Left lung (tissue), 14 donors: ENCODE results near the gene RASD1. TPM values are rescaled to one million over a fixed set of nuclear protein-coding genes. Genes with fewer than 3 reads are reported as not detected.

Experiments
- ATAC-seq: fragments of 200-7000 bp; cut with Tn5 transposase; one replicate; pipeline ENCODE4 v1.9.1; 2020; ENCODE audit warnings: moderate library complexity
- DNase-seq, 4 donors: peaks; one replicate each; pipeline ENCODE4 v3.0.0-alpha.2; 2013 to 2020
- H3K27ac ChIP-seq, 2 donors: fragments of 200-600 bp; sonication (generic) in 1 of 2; one replicate each; pipeline versions ENCODE4 v1.5.0 to v1.8.0; 2020 to 2021
- H3K27me3 ChIP-seq, 2 donors: fragments of 200-600 bp; sonication (generic) in 1 of 2; one replicate each; pipeline versions ENCODE4 v1.5.0 to v1.8.0; 2020 to 2021
- H3K36me3 ChIP-seq, 2 donors: fragments of 200-600 bp; sonication (generic) in 1 of 2; one replicate each; pipeline versions ENCODE4 v1.5.0 to v1.8.0; 2020 to 2021
- H3K4me1 ChIP-seq, 2 donors: fragments of 200-600 bp; one replicate each; pipeline ENCODE4 v1.8.0; 2021
- H3K4me3 ChIP-seq, 2 donors: fragments of 200-600 bp; sonication (generic) in 1 of 2; one replicate each; pipeline versions ENCODE4 v1.5.0 to v1.8.0; 2020 to 2021; ENCODE audit warnings: mild to moderate bottlenecking in 1 of 2
- H3K9me3 ChIP-seq, 2 donors: fragments of 200-600 bp; sonication (generic) in 1 of 2; one replicate each; pipeline versions ENCODE4 v1.5.0 to v1.8.0; 2020 to 2021
- CTCF ChIP-seq, 2 donors: fragments of 200-600 bp; sonication (generic) in 1 of 2; IDR thresholded peaks; one replicate each; pipeline versions ENCODE4 v1.5.0 to v1.8.0; 2021; ENCODE audit warnings: antibody characterized with exemption in 2 of 2
- intact Hi-C, 2 donors: fragments of 100-400 bp; cut with DNase I; formaldehyde crosslinking; loops; one replicate each; pipeline versions ENCODE4 v1.11.2 to v1.14.2; 2022
- long read RNA-seq, 12 donors: library from polyadenylated mRNA in 2 of 12; unstranded in 2 of 12; transcript quantifications; one replicate each; pipeline ENCODE4 v2.0.0 and lab custom pipeline, GENCODE V29; 2019 to 2026
- polyA plus RNA-seq, 6 donors: library from polyadenylated mRNA; unstranded; fragments of 120-200 nt; gene quantifications; one replicate each; pipeline ENCODE4 v1.2.1, GENCODE V29; 2013; ENCODE audit not compliant: insufficient read length in 6 of 6
- total RNA-seq, 2 donors: library from RNA; stranded (reverse); fragmentation: NEBNext Ultra II Directional; extraction: Animal tissue kit (Norgen Biotek cat#: 25700); gene quantifications; one replicate each; pipeline ENCODE4 v1.2.1, GENCODE V29; 2021
- donor health status: DM: no; HTN: yes; CAD: no.
- donor health status: DM: no; HTN: no; CAD: no.

The RASD1 gene
- 10 to 100 TPM; 11.2 to 14.2 TPM for total RNA-seq
- polyA plus RNA-seq: 1 to 10 TPM; 1.4 to 3.3 (median 2.3) TPM
- long read RNA-seq, donor 1, transcript RASD1-201 (2 exons, 1,746 nt): major isoform, 5 of 5 reads
- long read RNA-seq, donor 1, partial matches to known transcripts: 0 of 5 reads
- long read RNA-seq, donor 1, other reads (novel, unspliced or antisense): 0 of 5 reads
- long read RNA-seq, donor 2, transcript RASD1-201 (2 exons, 1,746 nt): major isoform, 5 of 5 reads
- long read RNA-seq, donor 2, partial matches to known transcripts: 0 of 5 reads
- long read RNA-seq, donor 2, other reads (novel, unspliced or antisense): 0 of 5 reads
- long read RNA-seq, donor 3, partial matches to known transcripts: 0 of 2 reads
- long read RNA-seq, donor 3, other reads (novel, unspliced or antisense): 0 of 2 reads
- long read RNA-seq, donor 4, partial matches to known transcripts: 0 of 3 reads
- long read RNA-seq, donor 4, other reads (novel, unspliced or antisense): 0 of 3 reads
- long read RNA-seq, donor 5, partial matches to known transcripts: 0 of 3 reads
- long read RNA-seq, donor 5, other reads (novel, unspliced or antisense): 0 of 3 reads
- long read RNA-seq, donor 6, partial matches to known transcripts: 0 of 2 reads
- long read RNA-seq, donor 6, other reads (novel, unspliced or antisense): 0 of 2 reads
- long read RNA-seq, donor 7, partial matches to known transcripts: 0 of 1 reads
- long read RNA-seq, donor 7, other reads (novel, unspliced or antisense): 0 of 1 reads
- long read RNA-seq, donor 8: 0 reads
- long read RNA-seq, donor 9: 0 reads
- long read RNA-seq, donor 10, partial matches to known transcripts: 0 of 3 reads
- long read RNA-seq, donor 10, other reads (novel, unspliced or antisense): 0 of 3 reads
- long read RNA-seq, donor 11: 0 reads
- long read RNA-seq, donor 12, partial matches to known transcripts: 0 of 1 reads
- long read RNA-seq, donor 12, other reads (novel, unspliced or antisense): 0 of 1 reads

- Histone ChIP-seq H3K4me1 (peaks cover 10 to 34% of the 10 kb centered on the region in 2 donors), H3K36me3 (peaks cover 0 to 16% of the 10 kb centered on the region in 2 donors), H3K27me3 (peaks cover 0 to 21% of the 10 kb centered on the region in 2 donors), H3K27ac (peak within 1 kb of the TSS; percentile 75 to 82), H3K9me3 (no peaks in the 10 kb centered on the region), H3K4me3 (peak within 1 kb of the TSS; percentile 51 to 59)
- DNase-seq (peak; percentile 84 to 97 (median 90)), ATAC-seq (peak; percentile 94)
- intact Hi-C loops: loop anchor here in 1 of 2 donors (5.0 to 10.0 kb wide), 2 partner anchors 71 to 142 kb away; no protein-coding TSS in a partner anchor
- TF ChIP-seq CTCF (IDR thresholded peaks at IDR 0.05): peak; percentile 98
Measured at GRCh38 chr17:17496189-17497064, at the start of gene RASD1. RASD1 (minus strand) TSS chr17:17496395; CDS start chr17:17496181, 214 bp downstream.

- Histone ChIP-seq H3K9me3 (no peaks in the 10 kb centered on the region), H3K4me3 (no peak overlapping the region), H3K4me1 (no peaks in the 10 kb centered on the region), H3K27ac (no peak overlapping the region), H3K36me3 (no peaks in the 10 kb centered on the region), H3K27me3 (no peaks in the 10 kb centered on the region)
- ATAC-seq (no peak), DNase-seq (peak in 1 of 4 donors; percentile 59)
- TF ChIP-seq CTCF (IDR thresholded peaks at IDR 0.05): no peak
- intact Hi-C loops: no loop called here
Measured at GRCh38 chr17:17545984-17546383, 49.8 kb upstream of the RASD1 start.

- Histone ChIP-seq H3K36me3 (no peaks in the 10 kb centered on the region), H3K4me3 (no peak overlapping the region), H3K4me1 (no peaks in the 10 kb centered on the region), H3K9me3 (no peaks in the 10 kb centered on the region), H3K27me3 (no peaks in the 10 kb centered on the region), H3K27ac (no peak overlapping the region)
- TF ChIP-seq CTCF (IDR thresholded peaks at IDR 0.05): no peak
- DNase-seq (peak in 1 of 4 donors; percentile 71), ATAC-seq (peak; percentile 48)
- intact Hi-C loops: no loop called here
Measured at GRCh38 chr17:17545031-17545820, 49.0 kb upstream of the RASD1 start.

- peaks cover 0 to 6% of the 10 kb centered on the region in 2 donors for H3K4me1 ChIP-seq
- ATAC-seq (no peak), DNase-seq (peak in 1 of 4 donors; percentile 60)
- no peaks in the 10 kb centered on the region for H3K36me3 ChIP-seq
- no peak for TF ChIP-seq CTCF (IDR thresholded peaks at IDR 0.05)
- H3K9me3 ChIP-seq: no peaks in the 10 kb centered on the region
- H3K27me3 ChIP-seq: no peaks in the 10 kb centered on the region
- H3K27ac ChIP-seq: no peak overlapping the region
- no peak overlapping the region for H3K4me3 ChIP-seq
- intact Hi-C loops: no loop called here
Measured at GRCh38 chr17:17542906-17543635, 46.9 kb upstream of the RASD1 start.
